SJCRH30 (cell line): ENCODE measurements around the gene LZIC. TPM values are rescaled to one million over a fixed set of nuclear protein-coding genes. Genes with fewer than 3 reads are reported as not detected.
"Not testable (repeated sequence)": the region's sequence is repeated elsewhere in the genome, so short reads cannot be mapped to it uniquely, and the experiment has no call there.

Experiments
- DNase-seq, 2 experiments: peaks; one replicate each; pipeline ENCODE4 v3.0.0-alpha.2; 2015 to 2020
- H3K27ac ChIP-seq: fragments of 250-450 bp; sonication (Bioruptor Pico); 2 replicates; pipeline ENCODE4 v1.5.1; 2020; ENCODE audit warnings: mild to moderate bottlenecking, moderate library complexity
- H3K27me3 ChIP-seq: fragments of 250-450 bp; sonication (Bioruptor Pico); 2 replicates; pipeline ENCODE4 v1.5.1; 2020; ENCODE audit warnings: mild to moderate bottlenecking, moderate library complexity
- H3K36me3 ChIP-seq: fragments of 250-450 bp; sonication (Bioruptor Pico); 2 replicates; pipeline ENCODE4 v1.5.1; 2020; ENCODE audit warnings: mild to moderate bottlenecking, moderate library complexity
- H3K4me1 ChIP-seq: fragments of 250-450 bp; sonication (Bioruptor Pico); 2 replicates; pipeline ENCODE4 v1.5.1; 2020; ENCODE audit warnings: mild to moderate bottlenecking, moderate library complexity
- H3K4me3 ChIP-seq: fragments of 250-450 bp; sonication (Bioruptor Pico); 2 replicates; pipeline ENCODE4 v1.5.1; 2020; ENCODE audit warnings: mild to moderate bottlenecking, moderate library complexity
- H3K9me3 ChIP-seq: fragments of 250-450 bp; sonication (Bioruptor Pico); replicated peaks from 2 replicates; pipeline ENCODE4 v1.5.1; 2020; ENCODE audit warnings: mild to moderate bottlenecking, moderate library complexity
- total RNA-seq: library from RNA; depleted of rRNA; stranded (reverse); fragments of >200 nt; shearing (Covaris generic); gene quantifications from 2 replicates; pipeline ENCODE4 v1.2.3, GENCODE V29; 2014

Gene LZIC
- total RNA-seq, 1 experiment from 2014 or later: 69.4 TPM

GRCh38 chr1:9922342-9922741 is 20.8 kb downstream of the LZIC start:
- Histone ChIP-seq H3K4me1 (peaks cover 12% of the 10 kb centered on the region), H3K4me3 (no peak overlapping the region), H3K27me3 (no peaks in the 10 kb centered on the region), H3K9me3 (no peaks in the 10 kb centered on the region), H3K27ac (no peak overlapping the region), H3K36me3 (peaks cover 3% of the 10 kb centered on the region; the same call in 1 of the 2 replicates)
- DNase-seq: no peak

DNA sequence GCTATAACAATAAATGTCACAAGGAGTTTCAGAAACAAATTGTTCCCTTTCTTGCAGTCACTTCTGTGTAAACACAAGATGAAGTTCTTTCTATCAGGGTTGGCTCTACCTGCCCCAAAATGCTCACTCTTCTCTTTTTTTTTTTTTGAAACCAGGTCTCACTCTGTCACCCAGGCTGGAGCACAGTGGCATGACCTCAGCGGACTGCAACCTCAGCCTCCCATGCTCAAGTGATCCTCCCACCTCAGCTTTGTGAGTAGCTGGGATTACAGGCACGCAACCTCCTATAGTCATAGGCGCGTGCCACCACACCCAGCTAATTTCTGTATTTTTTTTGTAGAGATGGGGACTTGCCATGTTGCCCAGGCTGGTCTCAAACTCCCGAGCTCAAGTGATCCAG is 22.6 kb downstream of the LZIC start:
- Histone ChIP-seq H3K36me3 (no peaks in the 10 kb centered on the region), H3K4me3 (no peak overlapping the region), H3K27me3 (no peaks in the 10 kb centered on the region), H3K4me1 (0 out of 2 replicates have a peak, but pooled peaks cover 2% of the 10 kb centered on the region), H3K9me3 (no peaks in the 10 kb centered on the region), H3K27ac (no peak overlapping the region)
- DNase-seq: no peak

- no peak for DNase-seq
- no peaks in the 10 kb centered on the region for H3K36me3 ChIP-seq
Measured at GRCh38 chr1:9917901-9918300, 25.3 kb downstream of the LZIC start.

GRCh38 chr1:9917495-9917894 is 25.7 kb downstream of the LZIC start:
- H3K27me3 ChIP-seq, DNase-seq, H3K9me3 ChIP-seq: not testable (repeated sequence)

More at GRCh38 chr1:9917901-9918300, 25.3 kb downstream of the LZIC start:
- no peaks in the 10 kb centered on the region for H3K9me3 ChIP-seq
- no peak overlapping the region for H3K27ac ChIP-seq
- no peak overlapping the region for H3K4me3 ChIP-seq
- H3K4me1 ChIP-seq: peaks cover 9% of the 10 kb centered on the region; the same call in 1 of the 2 replicates
- no peaks in the 10 kb centered on the region for H3K27me3 ChIP-seq

DNA sequence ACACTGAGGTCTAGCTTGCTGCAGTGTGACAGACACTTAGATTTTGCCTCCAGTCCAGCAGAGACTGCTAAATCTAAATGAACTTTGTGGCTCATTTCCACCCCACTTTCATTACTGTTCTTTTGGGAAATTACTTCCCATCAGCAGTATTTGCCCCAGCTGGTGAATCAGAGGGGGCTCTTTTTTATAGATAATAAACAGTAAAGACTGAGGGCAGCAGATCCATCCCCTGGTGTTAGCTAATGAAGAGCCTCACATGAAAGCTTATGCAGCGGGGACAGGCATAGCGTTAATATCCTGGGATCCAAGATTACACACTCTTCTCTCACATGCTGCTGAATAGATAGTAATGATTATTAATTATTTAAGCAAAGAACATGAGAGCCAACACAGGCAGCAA is 26.7 kb downstream of the LZIC start:
- peaks cover 10% of the 10 kb centered on the region; the same call in 1 of the 2 replicates for H3K4me1 ChIP-seq
- H3K27me3 ChIP-seq: no peaks in the 10 kb centered on the region
- H3K9me3 ChIP-seq: no peaks in the 10 kb centered on the region

More at GRCh38 chr1:9917495-9917894, 25.7 kb downstream of the LZIC start:
- H3K27ac ChIP-seq, H3K4me1 ChIP-seq, H3K4me3 ChIP-seq, H3K36me3 ChIP-seq: not testable (repeated sequence)

DNA sequence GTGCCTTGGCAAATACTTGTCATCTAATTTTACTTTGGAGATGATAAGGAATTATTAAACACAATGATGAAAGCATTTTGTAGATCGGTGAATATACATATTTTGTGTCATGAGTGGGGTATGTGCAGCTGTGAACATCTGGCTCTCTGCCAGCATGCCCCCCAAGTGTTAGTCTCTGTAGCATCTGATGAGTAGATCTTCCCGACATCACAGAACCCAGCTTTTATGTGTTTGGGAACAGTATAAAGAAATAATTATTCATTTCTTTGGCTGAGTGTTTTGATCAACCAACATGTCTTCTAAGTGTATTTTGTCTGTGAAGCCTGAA is 28.6 kb downstream of the LZIC start:
- DNase-seq: no peak
- Histone ChIP-seq H3K9me3 (no peaks in the 10 kb centered on the region), H3K4me3 (no peak overlapping the region), H3K27ac (no peak overlapping the region), H3K4me1 (peaks cover 13% of the 10 kb centered on the region; the same call in 1 of the 2 replicates), H3K36me3 (no peaks in the 10 kb centered on the region), H3K27me3 (no peaks in the 10 kb centered on the region)

More for the DNA sequence above, 26.7 kb downstream of the LZIC start:
- Histone ChIP-seq H3K27ac (no peak overlapping the region), H3K4me3 (no peak overlapping the region), H3K36me3 (no peaks in the 10 kb centered on the region)
- no peak for DNase-seq

- H3K36me3 ChIP-seq: no peaks in the 10 kb centered on the region
- peaks cover 21% of the 10 kb centered on the region; the same call in 1 of the 2 replicates for H3K4me1 ChIP-seq
- no peaks in the 10 kb centered on the region for H3K27me3 ChIP-seq
- no peak for DNase-seq
- H3K27ac ChIP-seq: no peak overlapping the region
- no peak overlapping the region for H3K4me3 ChIP-seq
- H3K9me3 ChIP-seq: no peaks in the 10 kb centered on the region
Measured at GRCh38 chr1:9912264-9912936, 30.8 kb downstream of the LZIC start.

- H3K4me1 ChIP-seq: peaks cover 28% of the 10 kb centered on the region
- no peaks in the 10 kb centered on the region for H3K36me3 ChIP-seq
- peak; percentile 100 for DNase-seq
- peak overlapping the region; percentile 56 for H3K27ac ChIP-seq
- H3K4me3 ChIP-seq: peak overlapping the region; percentile 62
- H3K9me3 ChIP-seq: no peaks in the 10 kb centered on the region
- H3K27me3 ChIP-seq: no peaks in the 10 kb centered on the region
Measured at GRCh38 chr1:9910423-9911178, 32.6 kb downstream of the LZIC start.

GRCh38 chr1:9910076-9910422 is 33.1 kb downstream of the LZIC start, which contains the start of gene CTNNBIP1:
Gene CTNNBIP1 (minus strand): TSS chr1:9910269. CDS start chr1:9872064, 38,205 bp downstream.
- no peaks in the 10 kb centered on the region for H3K27me3 ChIP-seq
- H3K36me3 ChIP-seq: no peaks in the 10 kb centered on the region
- H3K4me1 ChIP-seq: peaks cover 29% of the 10 kb centered on the region
- peak within 1 kb of the TSS; percentile 92 for H3K4me3 ChIP-seq
- DNase-seq: no peak
- peak within 1 kb of the TSS; percentile 56 for H3K27ac ChIP-seq
- H3K9me3 ChIP-seq: no peaks in the 10 kb centered on the region

- DNase-seq: peak in 1 of 2 experiments; percentile 38
- Histone ChIP-seq H3K27ac (peak overlapping the region; percentile 52; the same call in 1 of the 2 replicates), H3K9me3 (no peaks in the 10 kb centered on the region), H3K27me3 (no peaks in the 10 kb centered on the region), H3K4me3 (peak overlapping the region; percentile 92), H3K36me3 (no peaks in the 10 kb centered on the region), H3K4me1 (peaks cover 31% of the 10 kb centered on the region)
Measured at GRCh38 chr1:9909234-9910046, 33.8 kb downstream of the LZIC start.

DNA sequence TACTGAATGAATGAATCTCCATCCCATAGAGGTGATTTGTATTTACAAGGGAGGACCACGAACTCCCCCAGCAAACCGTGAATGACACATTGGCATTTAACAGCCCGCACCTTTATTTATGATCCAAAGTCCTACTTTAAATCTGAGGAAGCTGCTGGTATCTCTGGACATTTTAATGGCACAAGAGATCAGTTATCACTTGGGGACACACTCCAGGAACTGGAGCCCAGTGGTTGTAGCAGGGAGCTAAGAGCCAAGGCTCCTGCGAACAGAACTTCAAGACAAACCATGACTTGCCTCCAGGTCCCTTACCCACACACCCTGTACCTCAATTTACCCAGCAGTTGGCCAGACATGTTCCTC is 34.3 kb downstream of the LZIC start:
- DNase-seq: no peak
- Histone ChIP-seq H3K4me1 (peaks cover 31% of the 10 kb centered on the region), H3K9me3 (no peaks in the 10 kb centered on the region), H3K27me3 (no peaks in the 10 kb centered on the region), H3K27ac (no peak overlapping the region), H3K4me3 (peak overlapping the region; percentile 92), H3K36me3 (no peaks in the 10 kb centered on the region)

DNA sequence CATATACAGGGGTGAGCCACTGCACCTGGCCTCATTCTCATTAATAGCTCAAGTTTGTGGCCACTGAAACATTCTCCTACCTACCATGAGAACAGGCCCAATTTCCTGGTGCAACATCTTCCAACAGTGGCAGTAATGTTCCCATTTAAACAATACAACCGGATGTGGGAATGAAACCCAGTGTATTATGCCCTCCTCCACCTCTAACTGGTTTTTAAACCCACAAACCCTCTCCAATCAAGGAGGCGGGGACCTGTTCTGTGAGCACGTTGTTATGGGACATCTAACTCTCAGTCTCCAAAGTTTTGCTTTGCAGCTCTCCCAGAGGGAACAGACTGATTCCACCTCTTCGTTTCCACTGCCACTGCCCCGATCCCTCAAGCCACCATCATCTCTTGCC is 35.8 kb downstream of the LZIC start:
- Histone ChIP-seq H3K4me1 (peaks cover 31% of the 10 kb centered on the region), H3K4me3 (no peak overlapping the region), H3K27me3 (no peaks in the 10 kb centered on the region), H3K9me3 (no peaks in the 10 kb centered on the region), H3K36me3 (no peaks in the 10 kb centered on the region), H3K27ac (no peak overlapping the region)
- DNase-seq: no peak

DNA sequence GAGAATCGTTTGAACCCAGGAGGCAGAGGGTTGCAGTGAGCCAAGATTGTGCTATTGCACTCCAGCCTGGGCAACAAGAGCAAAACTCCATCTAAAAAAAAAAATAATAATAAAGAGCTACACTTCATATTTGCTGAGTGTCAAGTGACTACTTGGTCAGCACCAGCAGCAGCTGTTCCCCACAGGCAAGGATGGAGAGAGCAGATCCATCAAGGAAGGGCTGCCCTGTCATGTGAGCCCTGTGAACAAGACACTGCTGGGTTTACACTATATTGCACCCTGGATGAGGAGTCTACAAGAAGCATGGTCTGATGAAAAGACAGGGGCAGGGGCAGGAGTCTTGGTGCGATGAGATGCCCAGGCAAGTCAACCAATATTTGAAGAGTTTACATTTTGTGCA is 36.7 kb downstream of the LZIC start:
- peaks cover 30% of the 10 kb centered on the region for H3K4me1 ChIP-seq
- H3K27me3 ChIP-seq: no peaks in the 10 kb centered on the region
- DNase-seq: peak in 1 of 2 experiments; percentile 65
- no peak overlapping the region for H3K4me3 ChIP-seq
- no peak overlapping the region for H3K27ac ChIP-seq
- H3K9me3 ChIP-seq: no peaks in the 10 kb centered on the region
- H3K36me3 ChIP-seq: no peaks in the 10 kb centered on the region

GRCh38 chr1:9905010-9905409 is 38.2 kb downstream of the LZIC start:
- Histone ChIP-seq H3K27ac (0 out of 2 replicates have a peak overlapping the region, but pooled peaks have one; percentile 2), H3K4me3 (no peak overlapping the region), H3K36me3 (no peaks in the 10 kb centered on the region), H3K27me3 (no peaks in the 10 kb centered on the region), H3K9me3 (no peaks in the 10 kb centered on the region), H3K4me1 (peaks cover 27% of the 10 kb centered on the region)
- peak in 1 of 2 experiments; percentile 43 for DNase-seq

GRCh38 chr1:9904596-9904995 is 38.6 kb downstream of the LZIC start:
- H3K4me3 ChIP-seq: no peak overlapping the region
- DNase-seq: no peak
- H3K9me3 ChIP-seq: no peaks in the 10 kb centered on the region
- H3K4me1 ChIP-seq: peaks cover 27% of the 10 kb centered on the region
- no peaks in the 10 kb centered on the region for H3K36me3 ChIP-seq
- no peaks in the 10 kb centered on the region for H3K27me3 ChIP-seq
- H3K27ac ChIP-seq: 0 out of 2 replicates have a peak overlapping the region, but pooled peaks have one; percentile 2
